B cell (primary cell): ENCODE data around the gene TUBA1A.

Experiments used
- CTCF ChIP-seq: fragments of 200-600 bp; IDR thresholded peaks from one replicate; pipeline ENCODE4 v1.8.0; 2022; ENCODE audit warnings: antibody characterized with exemption, mild to moderate bottlenecking
- EZH2 ChIP-seq: IDR thresholded peaks from 2 replicates; pipeline ENCODE4 v1.6.1; 2012; ENCODE audit warnings: borderline replicate concordance, low read depth, mild to moderate bottlenecking, moderate library complexity, low read length; ENCODE audit not compliant: insufficient read depth, poor library complexity, severe bottlenecking

DNA sequence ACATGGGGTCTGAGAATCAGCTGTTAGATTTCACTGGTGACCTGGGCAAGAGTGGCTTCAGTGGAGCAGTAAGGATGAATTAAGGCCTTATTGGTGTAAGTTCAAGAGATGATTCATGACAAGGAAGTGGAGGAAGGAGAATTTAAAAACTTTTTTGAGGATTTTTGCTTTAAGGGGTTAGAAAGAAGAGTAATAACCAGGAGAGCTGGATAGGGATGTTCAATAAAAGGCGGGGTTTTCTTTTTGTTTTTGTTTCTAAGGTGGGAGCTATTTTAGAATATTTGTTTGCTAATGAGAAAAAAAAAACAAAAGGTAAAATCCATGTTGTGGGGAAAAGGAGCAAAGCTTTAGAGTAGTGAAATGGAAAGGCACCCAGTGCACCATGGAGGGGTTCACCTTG lies 42.5 kb downstream of the TUBA1A start:
- no peak for TF ChIP-seq CTCF
- TF ChIP-seq EZH2: no peak
